HG03432 (cell line): ENCODE data around the gene SH2D7.
A peak's percentile ranks its signal among the peaks of the same experiment; 100 is the strongest.

Experiments
- ATAC-seq: cut with Tn5 transposase; IDR thresholded peaks from one replicate; pipeline ENCODE4 v1.9.1; 2021; ENCODE audit warnings: mild to moderate bottlenecking, moderate library complexity; ENCODE audit not compliant: unreplicated experiment

The SH2D7 gene

DNA sequence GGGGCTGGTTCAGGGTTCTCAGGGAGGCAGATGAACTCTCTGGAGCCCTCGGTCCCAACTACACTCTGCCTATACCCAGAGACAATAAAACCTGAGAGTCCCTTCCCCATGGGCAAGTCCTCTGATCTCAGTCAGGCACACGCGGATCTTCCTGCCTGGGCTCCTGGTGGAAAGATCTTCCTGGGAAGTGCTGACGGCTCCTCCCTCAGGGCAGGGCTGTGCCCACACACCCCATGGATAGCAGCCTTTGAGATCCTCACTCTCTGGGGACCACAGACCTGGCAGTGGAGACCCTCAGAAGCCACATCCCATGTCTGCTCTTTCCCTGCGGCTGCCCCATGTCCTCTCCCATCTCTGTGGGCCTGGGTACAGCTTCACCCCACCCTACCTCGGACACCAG, 10.4 kb downstream of the SH2D7 start:
- no peak for ATAC-seq

DNA sequence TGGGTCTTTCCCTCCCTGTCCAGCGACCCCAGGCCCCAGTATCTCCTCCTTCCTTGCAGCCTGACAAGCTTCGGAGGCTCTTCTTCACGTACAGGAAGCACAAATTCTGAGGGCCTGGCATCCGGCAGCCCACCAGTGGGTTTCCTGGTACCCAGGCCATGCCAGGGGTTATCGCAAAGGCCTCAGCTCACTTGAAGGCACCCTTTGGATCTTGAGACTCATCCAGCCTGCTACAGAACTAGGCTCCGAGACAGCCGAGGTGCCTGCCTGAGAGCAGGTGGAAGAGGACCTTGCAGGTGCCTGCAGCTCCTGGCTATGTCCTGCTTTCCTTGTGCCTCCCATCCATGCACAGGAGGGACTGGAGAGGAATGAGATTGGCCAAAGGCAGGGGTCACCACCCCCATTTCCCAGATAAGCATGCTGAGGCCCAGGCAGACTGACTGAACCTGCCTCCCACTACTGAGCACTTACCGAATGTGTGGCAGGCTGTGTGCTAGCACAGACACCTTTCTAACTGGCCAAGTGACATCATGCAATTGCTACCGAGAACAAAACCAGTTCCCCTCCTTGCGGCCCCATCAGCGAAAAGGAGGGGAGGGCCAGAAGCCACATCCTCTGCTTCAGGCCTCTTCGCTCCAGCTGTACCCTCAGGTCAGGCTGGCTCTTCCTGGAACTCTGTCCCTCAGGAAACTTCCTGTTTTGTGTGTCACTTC, 11.2 kb downstream of the SH2D7 start:
- ATAC-seq: peak; percentile 65

DNA sequence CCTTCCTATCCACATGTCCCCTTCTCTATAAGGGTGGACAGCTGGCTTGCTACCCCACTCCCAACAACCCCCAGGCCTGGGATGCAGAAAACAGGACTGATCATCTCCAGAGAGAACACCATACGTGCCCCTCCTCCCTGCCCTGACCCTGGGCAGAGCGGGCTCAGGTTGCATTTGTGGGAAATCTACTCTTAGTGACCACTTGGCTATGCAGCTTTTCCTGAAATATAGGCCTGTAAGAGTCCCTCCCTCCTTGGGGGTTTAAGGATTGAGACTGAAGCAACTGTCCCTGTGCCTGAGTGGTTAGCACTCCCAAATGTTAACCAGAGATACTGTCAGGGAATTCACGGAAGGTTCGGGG, 11.7 kb downstream of the SH2D7 start:
- peak; percentile 5 for ATAC-seq

DNA sequence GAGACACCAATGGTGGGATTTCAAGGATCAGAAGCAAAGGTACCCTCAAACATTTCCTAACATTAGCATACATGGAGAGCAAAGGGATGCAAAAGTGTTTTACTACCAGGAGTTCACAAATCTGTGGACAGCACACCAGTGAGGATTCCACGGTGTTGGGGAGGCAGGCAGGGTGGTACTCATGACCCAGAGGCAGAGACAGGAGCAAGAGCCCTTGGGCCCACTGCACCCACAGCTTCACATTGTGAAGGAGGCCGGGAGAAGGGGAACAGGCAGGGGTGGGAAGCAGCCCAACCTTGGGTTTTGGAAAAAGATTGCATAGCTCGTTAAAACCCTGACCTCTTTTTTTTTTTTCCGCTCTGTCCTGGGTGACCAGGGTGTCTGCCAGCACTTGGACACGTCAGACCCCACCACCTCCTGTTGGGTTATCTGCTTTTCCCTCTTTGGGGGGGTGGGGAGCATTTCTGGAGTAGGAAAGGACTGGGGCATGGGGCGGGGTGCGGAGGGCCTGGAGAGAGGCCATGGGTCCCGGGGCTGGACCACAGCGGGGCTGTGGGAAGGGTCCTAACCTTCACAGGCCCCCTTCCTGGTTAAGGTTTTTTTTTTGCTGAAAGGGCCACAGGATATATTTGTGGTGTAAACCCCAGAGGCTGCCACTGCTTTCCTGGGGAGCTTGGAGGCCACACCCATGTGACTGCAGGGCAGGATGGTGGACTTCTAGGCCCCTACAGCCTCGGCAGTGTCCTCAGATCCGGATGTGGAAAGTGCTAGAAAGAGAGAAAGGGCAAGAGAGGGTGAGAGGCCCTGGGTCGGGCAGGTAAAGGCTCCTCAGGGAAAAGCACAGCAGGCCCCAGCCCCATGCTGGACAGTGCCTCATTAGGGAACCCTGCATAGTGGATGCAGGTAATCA, 12.5 kb downstream of the SH2D7 start:
- ATAC-seq: no peak

DNA sequence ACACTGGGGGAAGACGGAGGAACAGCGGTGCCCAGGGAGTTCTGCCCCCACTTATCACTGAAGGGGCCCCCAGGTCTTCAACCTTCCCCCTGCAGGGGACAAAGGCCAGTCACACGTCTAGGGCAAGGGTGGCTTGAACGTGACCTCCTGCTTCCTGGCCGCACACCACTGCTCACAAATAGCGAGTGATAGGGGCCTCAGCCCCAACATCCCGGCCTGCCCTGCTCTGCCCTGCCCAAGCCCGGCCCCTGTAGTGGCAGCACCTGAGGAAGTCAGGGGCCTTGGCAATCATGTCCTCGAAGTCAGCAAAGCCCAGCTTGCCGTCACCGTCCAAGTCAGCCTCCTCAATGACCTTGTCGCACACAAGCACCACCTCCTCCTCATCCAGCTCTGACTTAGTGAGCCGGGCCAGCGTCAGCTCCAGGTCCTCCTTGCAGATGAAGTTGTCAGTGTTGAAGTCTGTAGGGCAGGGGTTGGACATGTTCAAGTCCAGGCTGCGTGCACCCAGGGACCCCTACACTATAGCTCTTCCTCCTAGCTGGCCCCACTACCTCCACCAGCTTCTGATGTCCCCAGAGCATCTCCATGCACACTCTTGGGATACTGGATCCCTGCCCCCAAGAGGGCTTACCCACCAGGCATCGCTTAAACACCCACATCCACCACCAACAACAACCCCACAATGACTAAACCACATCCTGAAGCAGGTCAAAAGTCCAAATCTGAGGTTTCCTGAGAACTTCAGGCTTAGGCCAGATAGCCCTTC, 13.3 kb downstream of the SH2D7 start:
- ATAC-seq: no peak

DNA sequence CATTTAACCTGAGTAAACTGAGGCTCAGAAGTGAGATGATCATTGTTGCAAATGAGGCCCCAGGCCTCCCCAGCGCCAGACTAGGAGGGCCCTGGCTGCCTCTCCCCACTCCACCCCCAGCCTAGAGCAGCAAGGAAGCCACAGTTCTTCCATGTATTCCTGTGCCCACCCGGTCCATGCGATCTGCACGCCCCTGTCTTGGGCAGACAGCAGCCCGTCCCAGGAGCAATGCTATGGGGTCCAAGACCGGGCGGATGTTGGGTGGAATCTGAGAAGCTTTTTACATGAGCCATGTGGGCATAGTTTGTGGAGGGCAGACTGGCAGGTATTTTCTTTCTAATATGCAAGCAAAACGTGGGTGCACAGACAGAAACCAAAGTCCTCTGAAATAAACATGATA, 15.1 kb downstream of the SH2D7 start:
- no peak for ATAC-seq

DNA sequence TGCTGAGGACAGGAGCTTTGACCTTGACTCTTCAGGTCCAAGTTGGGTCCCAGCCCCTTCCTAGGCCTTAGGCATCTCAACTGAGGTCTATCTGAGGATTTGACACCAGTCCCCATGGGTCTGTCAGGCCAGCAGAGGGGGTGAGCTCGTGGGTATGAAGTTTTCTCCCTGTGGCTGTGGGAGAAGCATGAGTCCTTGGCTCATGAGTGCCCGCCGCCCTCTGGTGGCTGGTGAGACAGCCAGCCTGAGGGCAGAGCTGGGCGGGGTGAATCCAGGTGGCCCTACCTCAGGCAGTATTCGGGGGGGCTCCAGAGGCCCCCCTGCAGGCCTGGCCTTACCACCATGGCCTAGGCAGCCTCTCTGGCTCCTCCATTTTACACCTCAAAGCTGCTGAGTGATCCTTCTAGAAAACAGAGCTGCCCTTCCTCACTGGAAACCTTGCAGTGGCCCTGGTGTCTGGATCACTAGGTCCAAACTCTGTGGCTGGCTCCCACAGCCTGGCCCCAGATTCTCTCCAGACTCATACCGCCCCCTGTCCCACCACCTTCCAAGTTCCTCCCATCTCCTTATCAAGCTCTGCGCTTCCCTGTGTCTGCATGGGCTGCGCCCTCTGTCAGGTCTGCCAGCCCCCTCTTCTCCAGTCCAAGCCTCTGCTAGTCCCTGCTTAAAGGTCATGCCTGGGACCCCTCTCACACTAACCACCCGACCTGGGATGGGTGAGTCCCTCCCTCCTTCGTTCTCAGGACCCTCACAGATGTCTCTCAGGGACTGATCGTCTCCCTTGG, 16.1 kb downstream of the SH2D7 start:
- peak; percentile 49 for ATAC-seq

DNA sequence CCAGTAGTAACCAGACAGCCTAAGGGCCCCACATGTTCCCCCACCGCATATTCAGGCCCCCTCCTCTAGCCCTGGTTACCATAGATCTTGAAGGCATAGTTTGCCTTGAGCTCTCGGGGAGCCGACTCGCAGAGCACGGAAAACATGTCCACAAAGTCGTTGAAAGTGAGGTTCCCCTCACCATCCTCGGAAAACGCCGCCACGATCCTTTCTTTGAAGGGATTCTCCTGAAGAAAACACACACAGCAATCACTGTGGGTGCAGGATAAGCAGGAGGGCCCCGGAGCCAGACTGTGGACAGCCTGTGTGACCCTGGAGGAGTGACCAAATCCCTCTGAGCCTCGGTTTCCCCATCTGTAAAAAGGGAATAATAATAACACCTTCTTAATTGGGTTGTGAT, 16.8 kb downstream of the SH2D7 start:
- ATAC-seq: no peak

DNA sequence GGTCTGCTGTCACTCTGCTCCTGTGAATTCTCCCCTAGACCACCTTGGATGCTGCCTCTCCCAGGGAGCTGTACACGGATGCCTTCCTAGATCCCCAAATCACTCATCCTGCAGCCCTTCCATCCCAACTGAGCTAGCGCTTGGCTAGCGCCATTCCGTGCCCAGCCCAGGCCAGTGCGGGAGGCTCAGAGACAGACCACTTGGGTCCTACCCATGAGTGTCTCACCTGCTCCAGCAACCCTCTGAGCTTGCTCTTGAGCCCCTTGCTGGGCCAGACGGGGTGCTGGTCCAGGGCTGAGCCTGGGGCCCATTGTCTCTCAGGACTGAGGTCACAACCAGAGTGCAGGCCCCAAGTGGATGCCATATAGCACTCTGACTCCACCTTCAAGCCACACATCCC, 17.7 kb downstream of the SH2D7 start:
- no peak for ATAC-seq

DNA sequence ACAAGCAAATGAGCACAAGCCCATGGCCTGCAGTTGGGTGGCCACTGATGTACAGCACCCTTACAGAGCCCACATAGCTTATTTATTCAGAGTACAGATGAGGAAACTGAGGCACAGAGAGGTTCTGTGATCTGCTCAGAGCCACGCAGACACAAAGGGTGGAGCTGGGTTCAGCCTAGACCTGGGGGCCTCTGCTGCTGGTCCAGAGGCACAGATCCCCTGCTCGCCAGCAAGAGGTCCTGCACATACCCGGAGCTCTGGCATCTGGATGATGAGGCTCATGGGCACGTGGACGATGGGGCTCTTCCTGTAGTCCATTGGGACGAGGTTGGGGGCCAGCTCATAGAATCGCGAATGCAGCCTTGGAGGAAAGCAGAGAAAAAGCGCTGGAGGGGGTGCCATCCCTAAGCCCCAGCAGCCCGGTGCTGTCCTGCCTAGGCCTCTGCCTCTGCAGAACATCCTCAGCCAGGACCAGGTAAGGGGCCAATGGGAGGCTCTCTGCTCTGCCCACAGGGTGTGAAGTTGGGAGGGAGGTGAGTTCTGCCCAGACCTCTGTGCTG, 18.6 kb downstream of the SH2D7 start:
- no peak for ATAC-seq

DNA sequence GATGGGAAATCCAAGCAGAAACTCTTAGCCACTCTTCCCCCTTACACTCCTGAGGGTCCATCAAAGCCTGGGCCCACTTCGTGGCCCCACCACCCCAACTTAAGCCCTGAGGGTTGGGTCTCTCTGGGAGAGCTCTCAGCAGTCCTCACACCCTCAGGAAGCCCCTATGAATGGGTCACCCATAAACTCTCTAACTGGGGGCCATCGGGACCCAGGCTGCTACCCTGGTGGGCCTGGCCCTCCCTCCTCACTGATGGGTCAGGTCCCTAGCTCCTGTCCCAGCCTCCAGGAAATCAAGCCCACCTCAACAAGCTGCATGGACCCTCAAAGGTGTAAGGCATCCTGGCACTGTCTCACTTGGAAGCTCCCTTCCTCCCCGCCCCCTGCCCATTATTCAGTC, 19.4 kb downstream of the SH2D7 start:
- no peak for ATAC-seq

DNA sequence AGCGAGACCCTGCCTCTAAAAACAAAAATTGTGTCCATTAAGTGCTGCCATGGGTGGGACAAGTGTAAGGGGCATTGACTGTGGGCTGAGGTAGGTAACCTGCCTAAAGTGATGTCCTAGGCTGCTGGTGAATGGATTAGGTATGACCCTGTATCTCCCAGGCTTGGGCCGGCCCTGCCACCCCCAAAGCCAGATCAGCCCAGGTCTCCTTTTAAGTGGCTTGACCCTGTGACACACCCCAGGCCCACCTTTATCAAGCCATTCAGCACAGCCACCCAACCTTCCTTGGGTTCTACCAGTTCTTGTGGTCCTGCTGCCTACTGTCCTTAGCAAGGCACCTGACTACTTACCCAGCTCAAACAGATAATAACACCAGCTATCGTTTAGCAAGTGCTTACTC, 20.2 kb downstream of the SH2D7 start:
- ATAC-seq: no peak

DNA sequence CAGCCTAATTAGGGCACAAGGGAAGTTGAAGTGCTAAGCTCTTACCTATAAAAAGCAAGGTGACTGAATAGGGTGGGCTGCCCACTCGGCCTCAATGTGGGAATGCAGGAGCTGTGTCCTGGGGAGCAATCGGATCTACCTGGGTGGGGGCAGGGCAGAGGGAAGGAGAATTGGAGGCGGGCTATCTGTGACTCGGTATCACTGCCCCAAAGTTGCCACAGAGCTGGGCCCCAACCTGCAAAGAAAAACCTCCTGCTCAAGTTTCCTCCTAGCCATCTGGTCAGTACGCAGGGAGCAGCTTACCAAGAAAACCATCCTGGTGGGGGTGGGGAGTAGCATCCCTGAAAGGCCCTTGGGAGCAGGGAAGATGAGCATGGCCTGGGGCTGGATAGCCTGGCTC, 28.2 kb downstream of the SH2D7 start:
- ATAC-seq: no peak

DNA sequence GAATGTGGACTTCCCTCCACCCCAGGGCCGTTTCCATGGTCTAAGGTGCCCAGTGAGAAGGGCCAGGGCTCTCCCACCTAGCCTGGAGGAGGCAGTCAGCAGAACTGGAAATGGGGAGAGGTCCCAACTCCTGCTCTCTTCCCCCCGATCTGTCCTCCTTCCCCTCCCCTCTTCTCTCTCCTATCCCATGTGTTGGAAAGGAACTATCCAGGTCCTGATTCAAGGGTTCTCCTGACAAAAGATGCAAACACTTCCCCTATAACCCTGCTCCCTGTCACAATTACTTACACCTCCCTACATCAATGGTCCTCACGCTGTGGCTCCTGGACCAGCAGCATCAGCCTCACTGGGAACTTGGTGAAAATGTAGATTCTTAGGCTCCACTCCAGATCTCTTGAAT, 32.9 kb downstream of the SH2D7 start:
- no peak for ATAC-seq

DNA sequence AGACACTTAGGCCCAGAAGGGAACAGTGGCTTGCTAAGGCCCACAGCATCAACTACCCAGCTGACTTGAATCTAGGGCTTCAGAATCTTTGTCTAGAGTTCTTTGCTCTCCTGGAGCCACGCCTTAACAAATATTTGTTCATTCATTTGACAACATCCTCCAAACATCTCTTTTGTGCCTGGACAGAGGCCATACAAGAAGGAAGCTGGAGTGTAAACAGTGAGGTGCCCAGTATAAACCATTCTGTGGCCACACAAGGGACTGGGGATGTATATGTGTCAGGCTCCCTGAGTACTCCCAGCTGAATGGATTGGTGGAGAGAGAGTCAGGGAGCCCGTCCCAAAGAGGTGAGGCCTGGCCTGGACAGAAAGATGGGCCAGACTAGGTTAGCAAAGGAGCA, 35.5 kb downstream of the SH2D7 start:
- ATAC-seq: no peak

DNA sequence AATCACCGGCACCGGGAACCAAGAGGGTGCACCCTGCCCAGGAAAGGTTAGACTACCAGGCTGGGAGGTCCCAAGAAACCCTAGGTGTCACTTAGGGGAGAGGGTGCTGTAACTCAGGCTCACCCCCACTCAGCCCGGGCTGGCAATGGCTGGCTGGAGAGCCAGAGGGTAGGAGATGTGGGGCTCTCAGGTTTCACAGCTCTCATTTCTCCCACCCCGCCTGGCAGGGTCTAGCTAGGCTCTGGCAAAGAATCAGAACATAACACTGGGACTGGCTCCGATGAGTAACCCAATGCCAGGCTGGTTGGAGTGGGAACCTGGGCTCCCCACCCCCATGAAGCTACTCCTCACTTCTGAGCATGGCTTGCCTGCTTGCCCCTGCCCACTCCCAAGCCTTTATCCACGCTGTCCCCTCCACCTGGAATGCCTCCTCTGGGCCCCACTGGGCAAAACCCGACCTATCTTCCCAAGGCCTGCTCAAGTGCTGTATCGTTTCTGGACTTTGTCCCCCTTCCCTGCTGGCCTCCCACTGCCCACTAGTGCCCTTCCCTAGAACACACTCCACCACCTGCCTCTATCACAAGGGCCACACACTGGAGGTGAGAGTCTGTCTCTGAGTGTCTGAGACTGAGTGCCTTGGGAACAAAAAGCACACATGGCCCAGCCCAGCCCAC, 36.9 kb downstream of the SH2D7 start:
- no peak for ATAC-seq

DNA sequence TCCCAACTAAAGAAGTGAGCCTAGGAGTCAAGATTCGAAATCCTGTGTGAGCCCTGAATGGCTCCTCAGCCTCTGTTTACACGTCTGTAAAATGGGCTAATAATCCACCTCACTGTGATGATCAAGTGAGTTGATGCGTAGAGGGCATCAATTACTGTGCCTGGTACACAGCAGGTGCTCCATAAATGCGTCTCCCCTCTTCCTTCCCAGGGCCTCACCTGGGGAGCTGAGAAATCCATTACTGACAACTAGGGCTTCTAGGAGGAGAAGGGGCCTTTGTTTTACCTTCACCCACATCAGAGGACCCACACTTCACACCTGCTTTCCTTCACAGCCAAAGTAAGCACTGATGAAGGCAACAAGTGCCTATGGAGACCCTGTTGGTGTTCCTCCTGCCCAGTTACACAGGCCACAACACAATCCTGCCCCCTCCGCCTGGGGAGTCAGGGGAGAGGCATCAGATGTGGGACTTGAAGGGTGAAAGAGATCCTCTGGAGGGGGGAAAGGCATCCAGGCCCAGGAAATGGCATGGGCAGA, 37.5 kb downstream of the SH2D7 start:
- no peak for ATAC-seq

DNA sequence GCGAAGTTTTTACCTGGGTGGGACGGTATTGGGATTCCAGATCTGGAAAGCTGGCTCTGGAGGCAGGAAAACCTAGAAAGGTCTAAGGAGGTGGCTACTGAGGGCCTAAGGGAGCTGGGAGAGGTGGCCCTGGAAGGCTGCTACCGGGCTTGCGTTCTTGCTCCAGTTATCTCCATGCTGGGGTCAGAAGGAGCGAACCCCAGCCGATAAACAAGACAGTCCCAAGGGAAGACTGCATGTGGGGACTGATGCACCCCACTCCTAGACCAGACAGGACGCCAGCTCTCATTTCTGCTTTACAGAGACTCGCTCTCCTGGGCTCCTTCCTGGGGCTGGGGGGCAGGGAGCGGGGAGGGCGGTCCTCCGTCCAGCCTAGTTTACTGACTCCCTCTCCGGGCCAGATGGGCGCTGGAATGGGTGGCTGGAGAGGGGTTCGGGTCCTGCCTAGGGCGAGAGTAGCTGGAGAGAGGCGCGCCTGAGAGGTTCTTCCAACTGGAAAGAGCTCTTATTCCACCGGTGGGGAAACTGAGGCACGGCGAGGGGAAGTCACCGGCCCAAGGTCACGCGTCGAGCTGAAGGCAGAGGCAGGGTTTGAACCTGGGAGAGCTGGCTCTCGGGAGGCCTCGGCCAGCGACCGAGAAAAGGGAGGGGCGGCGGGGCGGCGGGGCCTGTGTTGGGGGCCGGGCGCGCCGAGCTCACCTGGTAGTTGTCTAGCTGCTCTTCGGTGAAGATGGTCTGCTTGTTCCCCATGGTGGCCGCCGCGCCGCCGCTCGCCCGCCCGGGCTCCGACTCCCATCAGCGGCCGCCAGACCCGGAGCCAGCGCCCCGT, 38.3 kb downstream of the SH2D7 start:
- peak; percentile 41 for ATAC-seq
